HG03039 (cell line): ENCODE measurements around the gene TRAF3.
"Not testable (repeated sequence)": the region's sequence is repeated elsewhere in the genome, so short reads cannot be mapped to it uniquely, and the experiment has no call there.

Experiments
- ATAC-seq: cut with Tn5 transposase; IDR thresholded peaks from one replicate; pipeline ENCODE4 v1.9.1; 2021; ENCODE audit warnings: mild to moderate bottlenecking, moderate library complexity; ENCODE audit not compliant: unreplicated experiment

The TRAF3 gene

GRCh38 chr14:102918438-102918837 is 141.2 kb downstream of the TRAF3 start:
- no peak for ATAC-seq

- ATAC-seq, result no peak
These were observed 143.2 kb downstream of the TRAF3 start for GRCh38 chr14:102920273-102920997.

- ATAC-seq, result no peak
These were observed 143.7 kb downstream of the TRAF3 start for GRCh38 chr14:102920998-102921304.

- no peak for ATAC-seq
These were observed 145.4 kb downstream of the TRAF3 start, which contains the start of gene AMN for GRCh38 chr14:102922490-102923200. Gene AMN, plus strand, starts transcription at chr14:102922663. Its CDS starts 26 bp downstream, at chr14:102922689.

- no peak for ATAC-seq
These were observed 146.1 kb downstream of the TRAF3 start for GRCh38 chr14:102923201-102923924.

GRCh38 chr14:102923925-102924486 is 146.8 kb downstream of the TRAF3 start:
- no peak for ATAC-seq

GRCh38 chr14:102924632-102925588 is 147.7 kb downstream of the TRAF3 start:
- no peak for ATAC-seq

- no peak for ATAC-seq
These were observed 148.4 kb downstream of the TRAF3 start for GRCh38 chr14:102925646-102926045.

GRCh38 chr14:102926104-102926503 is 148.9 kb downstream of the TRAF3 start:
- ATAC-seq, result no peak

GRCh38 chr14:102926840-102927239 is 149.6 kb downstream of the TRAF3 start:
- ATAC-seq, result not testable (repeated sequence)

GRCh38 chr14:102927346-102927877 is 150.2 kb downstream of the TRAF3 start:
- ATAC-seq, result no peak

- no peak for ATAC-seq
These were observed 150.7 kb downstream of the TRAF3 start for GRCh38 chr14:102927878-102928411.

GRCh38 chr14:102928412-102929240 is 151.4 kb downstream of the TRAF3 start:
- ATAC-seq, result no peak

- ATAC-seq, result no peak
These were observed 152.2 kb downstream of the TRAF3 start for GRCh38 chr14:102929241-102930137.

- no peak for ATAC-seq
These were observed 153.0 kb downstream of the TRAF3 start for GRCh38 chr14:102930138-102930752.

- ATAC-seq, result no peak
These were observed 153.7 kb downstream of the TRAF3 start for GRCh38 chr14:102930753-102931579.
